Measurements from ENCODE around the gene ATG10.

GRCh38 chr5:82234885-82235284 is 263.1 kb downstream of the ATG10 start:
- TF ChIP-seq, protein P1, sequence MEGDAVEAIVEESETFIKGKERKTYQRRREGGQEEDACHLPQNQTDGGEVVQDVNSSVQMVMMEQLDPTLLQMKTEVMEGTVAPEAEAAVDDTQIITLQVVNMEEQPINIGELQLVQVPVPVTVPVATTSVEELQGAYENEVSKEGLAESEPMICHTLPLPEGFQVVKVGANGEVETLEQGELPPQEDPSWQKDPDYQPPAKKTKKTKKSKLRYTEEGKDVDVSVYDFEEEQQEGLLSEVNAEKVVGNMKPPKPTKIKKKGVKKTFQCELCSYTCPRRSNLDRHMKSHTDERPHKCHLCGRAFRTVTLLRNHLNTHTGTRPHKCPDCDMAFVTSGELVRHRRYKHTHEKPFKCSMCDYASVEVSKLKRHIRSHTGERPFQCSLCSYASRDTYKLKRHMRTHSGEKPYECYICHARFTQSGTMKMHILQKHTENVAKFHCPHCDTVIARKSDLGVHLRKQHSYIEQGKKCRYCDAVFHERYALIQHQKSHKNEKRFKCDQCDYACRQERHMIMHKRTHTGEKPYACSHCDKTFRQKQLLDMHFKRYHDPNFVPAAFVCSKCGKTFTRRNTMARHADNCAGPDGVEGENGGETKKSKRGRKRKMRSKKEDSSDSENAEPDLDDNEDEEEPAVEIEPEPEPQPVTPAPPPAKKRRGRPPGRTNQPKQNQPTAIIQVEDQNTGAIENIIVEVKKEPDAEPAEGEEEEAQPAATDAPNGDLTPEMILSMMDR (IDR thresholded peaks at IDR 0.05), result no peak
- TF ChIP-seq ZFX (IDR thresholded peaks at IDR 0.05; ENCODE audit: borderline replicate concordance), result no peak

Data from 22Rv1 (cell line).